Cortex of kidney (tissue), 1 donor: Measurements from ENCODE around the gene LRRC4C.

Experiments used
- DNase-seq: peaks from one replicate; lab custom pipeline; 2025; lab: John Stamatoyannopoulos, UW

Gene LRRC4C

DNA sequence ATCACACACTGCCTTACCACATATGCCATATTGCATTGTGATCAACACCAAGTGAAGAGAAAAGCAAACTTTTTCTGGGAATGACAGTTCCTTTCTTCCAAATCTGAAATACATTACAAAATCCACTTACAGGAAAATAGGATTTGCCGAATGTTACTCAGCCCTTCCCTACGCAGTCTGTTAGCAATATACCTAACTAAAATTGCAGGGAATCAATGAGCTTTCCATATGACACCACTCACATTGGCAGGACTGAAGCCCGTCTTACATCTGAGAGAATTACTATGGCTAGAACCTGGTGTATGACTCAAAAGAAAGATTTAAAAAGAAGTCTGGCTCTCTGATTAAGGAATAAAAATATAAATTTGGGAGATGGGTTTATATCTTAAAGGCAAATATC lies 136.0 kb downstream of the LRRC4C start:
- no peak for DNase-seq

DNA sequence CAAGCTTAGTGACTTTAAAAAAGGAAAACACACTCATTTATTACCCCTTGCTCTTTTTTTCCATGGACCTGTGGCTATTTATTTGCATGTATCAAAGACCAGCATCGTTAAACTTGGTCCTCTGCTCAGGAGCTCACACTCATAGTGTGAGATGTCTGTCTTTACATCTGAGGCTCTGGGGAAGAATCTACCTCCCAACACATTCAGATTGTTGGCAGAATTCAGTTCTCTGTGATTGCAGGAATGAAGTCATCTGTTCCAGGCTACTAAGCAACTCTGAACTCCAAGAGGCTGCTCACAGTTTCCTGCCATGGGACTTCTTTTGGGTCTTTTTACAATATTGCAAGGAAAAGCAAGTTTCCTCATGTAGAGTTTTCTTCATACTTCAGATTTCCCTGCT lies 138.8 kb downstream of the LRRC4C start:
- DNase-seq = no peak

DNA sequence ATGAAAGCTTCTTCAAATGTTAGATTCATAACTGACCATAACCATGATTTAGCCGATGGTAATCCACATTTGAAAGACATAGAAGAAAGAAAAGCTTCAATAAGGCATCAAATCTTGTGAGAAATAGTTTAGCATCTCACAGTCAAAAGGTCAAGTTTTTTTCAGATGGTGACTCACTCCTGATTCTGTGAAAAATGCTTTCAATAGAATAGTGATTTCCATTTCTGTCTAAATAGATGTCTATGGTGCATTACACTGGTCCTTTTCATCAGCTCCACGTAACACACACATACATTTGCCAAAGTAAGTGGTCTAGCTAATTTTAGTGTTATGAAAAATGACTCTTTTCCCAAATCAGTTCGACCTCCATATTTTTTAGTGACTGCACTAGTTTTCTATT lies 139.2 kb downstream of the LRRC4C start:
- no peak for DNase-seq

DNA sequence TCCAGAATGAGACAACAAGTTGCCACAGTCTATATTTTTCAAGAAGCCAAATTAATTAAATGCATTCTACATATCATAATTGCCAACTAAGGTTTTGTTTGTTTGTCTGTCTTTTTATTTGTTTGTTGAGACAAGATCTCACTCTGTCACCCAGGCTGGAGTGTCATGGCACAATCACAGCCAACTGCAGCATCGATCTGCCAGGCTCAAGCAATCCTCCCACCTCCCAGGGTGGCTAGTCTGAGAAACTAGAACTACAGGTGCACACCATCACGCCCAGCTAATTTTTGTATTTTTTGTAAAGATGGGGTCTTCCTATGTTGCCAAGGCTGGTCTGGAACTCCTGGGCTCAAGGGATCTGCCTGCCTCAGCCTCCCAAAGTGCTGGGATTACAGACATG lies 140.0 kb downstream of the LRRC4C start:
- DNase-seq = no peak

DNA sequence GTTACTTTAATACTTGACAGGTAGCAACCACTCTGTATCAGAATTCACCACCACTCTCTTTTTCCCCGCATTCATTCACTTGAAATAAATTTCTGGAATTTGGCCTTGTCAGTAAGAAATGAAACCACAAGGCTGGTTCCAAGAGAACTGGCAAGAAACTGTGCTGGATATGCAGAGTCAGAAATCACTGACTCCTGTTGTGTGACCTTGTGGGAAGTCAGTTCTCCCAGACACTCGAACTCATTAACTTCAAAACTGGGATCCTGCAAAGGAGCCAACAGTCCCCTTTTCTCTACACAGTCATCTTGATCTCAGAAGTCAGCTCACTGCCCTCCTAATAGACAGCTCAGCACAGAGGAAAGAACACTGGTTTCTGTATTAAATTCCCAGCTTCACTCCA lies 142.7 kb downstream of the LRRC4C start:
- DNase-seq = no peak

DNA sequence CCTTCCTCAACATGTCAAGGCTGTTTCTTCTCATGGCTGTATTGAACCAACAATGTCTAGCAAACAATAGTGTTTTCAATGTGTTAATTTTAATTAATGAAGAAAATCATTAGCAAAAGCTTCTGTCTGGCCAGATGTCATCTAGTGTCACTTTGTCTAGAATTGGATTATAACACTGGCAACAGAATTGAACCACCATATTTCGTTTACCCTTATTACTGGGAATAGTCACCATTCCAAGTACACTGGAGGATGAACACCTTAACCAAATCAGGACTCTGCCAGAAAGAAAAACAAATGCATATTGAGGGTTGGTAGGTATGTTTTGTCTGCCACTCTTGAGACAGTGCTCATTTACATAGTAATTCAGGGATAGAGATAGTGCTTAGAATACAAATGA lies 146.2 kb downstream of the LRRC4C start:
- no peak for DNase-seq

DNA sequence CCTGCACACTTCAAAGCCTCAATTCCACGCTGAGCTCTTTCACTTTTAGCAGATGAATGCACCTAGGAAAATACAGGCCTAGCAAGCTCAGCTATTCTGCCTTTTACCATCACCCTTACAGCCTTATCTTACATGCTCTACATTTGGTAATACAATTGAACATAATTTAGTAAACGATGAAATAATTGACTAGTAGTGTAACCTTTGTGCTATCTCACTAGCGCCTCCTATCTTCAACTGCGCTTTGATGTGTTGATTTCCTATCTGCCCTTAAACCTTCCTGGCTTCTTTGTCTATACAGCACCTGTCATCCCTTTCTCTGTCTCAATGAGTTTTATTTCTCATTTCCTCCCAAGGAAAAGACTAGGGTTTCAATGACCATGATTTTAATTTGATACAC lies 149.7 kb downstream of the LRRC4C start:
- DNase-seq = no peak

DNA sequence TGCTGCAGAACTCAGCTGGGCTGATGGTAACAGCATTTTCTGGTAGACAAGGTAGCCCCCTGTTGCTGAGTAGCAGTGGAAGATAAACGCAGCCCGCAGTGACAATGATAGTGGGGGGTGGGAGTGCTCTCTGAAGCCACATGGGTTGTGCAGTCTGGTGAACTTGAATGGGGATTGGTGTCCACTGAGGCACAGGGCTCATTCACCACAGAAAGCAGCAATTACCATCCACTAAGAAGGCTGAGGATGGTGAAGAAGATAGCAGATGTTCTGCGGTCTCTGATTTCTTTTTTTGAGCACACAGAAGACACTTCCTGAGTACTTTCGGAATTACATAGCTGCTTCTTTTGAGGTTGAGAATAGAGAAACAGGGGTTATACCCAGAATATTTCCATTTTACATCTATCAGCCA lies 150.3 kb downstream of the LRRC4C start:
- no peak for DNase-seq

DNA sequence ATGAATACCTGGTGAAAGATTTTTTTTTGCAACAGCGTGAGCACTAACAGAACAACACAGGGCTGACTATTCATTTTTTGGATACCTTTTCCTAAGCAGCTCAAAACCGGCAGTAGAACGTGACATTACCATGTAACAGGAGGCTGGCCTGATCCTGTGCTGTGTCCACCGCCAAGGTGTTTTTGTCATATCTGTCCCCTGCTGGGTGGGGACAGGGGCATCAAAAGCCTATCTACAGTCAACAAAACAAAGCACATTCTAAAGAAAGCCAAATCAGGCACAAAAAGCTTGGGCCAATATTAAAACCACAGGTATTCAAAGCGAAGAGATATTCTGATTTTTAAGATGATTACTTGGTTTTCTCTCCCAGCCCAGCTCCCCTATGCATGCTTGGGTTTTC lies 151.2 kb downstream of the LRRC4C start:
- DNase-seq = no peak

DNA sequence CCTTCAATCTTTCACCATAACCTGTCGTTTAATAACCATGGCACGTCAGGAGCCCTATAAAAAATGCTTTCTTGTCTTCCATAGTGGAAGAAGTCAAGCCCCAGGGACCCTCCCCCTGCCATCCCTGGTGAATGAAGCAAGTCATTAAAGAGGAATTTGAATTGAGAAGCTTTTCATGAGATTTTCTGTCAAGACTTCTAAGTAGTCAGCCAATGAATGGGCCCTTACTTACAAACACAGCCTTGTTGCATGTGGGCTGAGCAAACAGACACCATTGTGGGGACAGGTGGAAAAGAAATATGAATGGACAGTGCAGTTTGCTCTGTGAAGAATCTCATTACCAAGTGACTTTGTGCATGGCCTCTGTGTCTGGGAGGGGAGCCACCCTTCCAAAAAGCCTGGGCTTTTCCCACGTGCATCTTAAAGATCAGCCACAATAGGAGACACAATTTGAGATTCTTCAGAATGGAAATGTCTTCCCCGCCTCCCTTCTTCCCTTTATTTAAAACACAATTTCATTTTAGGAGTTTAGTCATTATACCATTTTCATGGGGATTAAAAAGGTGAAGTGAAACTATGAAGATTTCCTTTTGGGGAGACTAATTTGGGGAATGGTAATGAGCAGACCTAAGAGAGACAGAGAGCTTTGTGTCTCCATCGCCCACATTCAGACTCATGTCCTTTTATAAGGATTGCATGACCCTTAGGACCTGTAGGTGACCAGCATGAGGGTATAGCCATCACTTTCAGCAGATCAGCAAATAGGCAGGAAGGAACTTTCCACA lies 152.0 kb downstream of the LRRC4C start:
- no peak for DNase-seq

DNA sequence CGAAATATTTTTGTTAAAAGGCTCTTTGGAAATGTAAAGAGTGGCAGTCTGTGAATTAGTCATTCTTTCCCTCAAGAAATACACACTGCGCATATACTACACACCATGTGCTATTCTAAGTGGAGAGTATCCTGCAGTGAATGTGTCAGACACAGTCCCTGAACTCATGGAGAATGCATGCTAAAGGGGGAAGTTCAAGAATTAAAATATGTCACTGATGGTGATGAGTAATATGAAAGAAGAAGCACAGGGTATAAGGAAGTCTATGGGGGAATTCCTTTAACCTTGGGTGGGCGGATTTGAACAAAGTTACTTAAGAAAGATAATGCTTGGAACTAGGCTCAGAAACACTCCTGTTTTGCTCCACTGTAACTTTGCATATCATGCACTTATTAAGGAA lies 153.0 kb downstream of the LRRC4C start:
- no peak for DNase-seq

DNA sequence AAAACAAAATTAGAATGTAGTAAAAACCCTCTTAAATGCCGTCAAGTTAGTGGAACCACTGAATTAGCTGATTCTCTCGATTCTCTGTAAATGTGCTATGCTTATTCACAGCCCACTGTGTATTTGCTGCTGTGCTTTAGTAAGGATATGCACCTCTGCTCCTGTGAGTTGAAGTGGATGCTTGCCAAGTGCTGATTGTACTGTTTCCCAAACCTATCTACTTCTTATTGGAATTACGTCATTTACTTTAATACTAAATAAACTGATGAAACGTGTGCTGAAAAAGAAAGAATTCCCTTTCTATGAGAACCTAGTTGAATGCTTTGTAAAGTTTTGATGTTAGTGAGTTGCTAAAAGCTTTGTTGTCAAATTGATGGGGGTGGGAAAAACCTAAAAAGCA lies 158.4 kb downstream of the LRRC4C start:
- no peak for DNase-seq

DNA sequence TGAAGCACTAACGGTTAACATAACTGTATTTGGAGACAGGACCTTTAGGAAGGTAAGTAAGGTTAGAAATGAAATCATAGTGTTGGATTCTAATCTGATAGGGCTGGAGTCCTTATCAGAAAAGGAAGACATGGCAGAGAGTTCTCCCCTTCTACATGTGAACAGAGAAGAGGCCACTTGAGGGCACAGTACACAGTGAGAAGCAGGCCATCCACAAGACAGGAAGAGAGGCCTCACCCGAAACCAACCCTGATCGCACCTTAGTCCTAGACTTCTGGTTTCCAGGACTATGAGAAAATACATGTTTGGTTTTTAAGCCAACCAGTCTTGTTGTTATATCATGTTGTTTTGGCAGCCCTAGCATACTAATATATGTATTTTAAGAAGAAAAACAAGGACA lies 170.0 kb downstream of the LRRC4C start:
- DNase-seq = no peak

DNA sequence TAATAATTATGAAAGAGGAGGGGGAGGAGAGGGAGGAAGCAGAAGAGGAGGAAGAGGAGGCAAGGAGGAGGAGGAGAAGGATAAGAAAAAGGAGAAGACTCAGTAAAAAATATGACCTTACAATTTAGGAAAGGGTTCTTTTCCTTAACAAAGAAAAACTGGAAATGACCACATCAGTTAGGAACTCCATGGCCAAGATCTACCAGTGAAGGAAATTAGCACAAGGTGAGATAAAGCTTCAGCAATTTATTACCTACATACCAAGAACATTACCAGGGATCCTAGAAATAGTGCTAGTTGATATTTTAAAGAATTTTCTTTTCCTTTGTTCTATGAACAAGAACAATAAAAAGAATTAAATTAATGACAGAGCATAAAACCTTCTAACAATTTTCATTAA lies 172.7 kb downstream of the LRRC4C start:
- DNase-seq = no peak

DNA sequence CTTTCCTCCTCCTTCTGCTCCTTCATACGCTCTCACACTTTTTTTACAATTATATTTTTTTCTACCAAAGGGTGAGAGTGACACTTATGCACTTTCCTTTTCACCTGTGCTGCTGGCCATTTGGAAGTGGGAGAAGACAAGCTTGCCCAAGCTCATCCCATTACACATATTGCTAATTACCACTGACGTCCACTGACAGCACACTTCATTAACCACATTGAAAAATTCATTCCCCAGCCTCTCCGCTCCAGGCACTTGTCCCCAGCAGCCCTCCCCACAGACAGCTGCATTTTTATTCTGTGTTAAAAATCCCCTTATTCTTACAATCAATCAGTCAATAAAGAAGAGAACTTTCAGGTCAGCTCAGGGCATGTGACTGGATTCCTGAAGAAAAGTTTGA lies 175.1 kb downstream of the LRRC4C start:
- DNase-seq = no peak

DNA sequence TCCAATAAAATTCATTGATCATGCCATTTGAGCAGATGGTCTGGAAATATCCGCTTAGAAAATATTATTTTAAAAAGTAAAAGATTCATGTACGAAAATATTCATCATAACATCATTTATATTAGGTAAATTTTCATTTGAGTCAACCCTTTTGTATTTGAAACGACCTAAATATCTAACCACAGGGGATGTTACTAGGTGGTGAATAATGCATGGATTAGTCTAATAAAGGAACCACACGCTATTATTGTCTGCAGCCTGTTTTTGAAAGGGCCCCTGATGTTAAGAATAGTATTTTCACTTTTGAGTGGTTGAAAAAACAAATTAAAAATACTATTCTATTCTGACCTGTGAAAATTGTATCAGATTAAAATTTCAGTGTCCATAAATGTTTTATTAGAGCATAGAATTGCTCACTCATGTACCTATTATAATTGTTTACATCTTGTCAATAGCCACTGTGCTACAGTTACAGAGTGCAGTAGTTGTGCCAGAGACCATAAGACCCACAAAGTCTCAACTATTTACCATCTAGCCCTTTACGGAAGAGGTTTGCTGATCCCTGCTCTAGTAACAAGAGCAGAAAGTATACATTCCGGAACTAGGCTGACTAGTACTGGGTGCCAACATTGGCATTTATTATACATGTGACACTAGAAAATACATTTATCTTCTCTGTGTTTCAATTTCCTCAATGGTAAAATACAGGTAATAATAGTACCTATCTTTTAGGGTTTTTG lies 176.1 kb downstream of the LRRC4C start:
- DNase-seq = no peak

DNA sequence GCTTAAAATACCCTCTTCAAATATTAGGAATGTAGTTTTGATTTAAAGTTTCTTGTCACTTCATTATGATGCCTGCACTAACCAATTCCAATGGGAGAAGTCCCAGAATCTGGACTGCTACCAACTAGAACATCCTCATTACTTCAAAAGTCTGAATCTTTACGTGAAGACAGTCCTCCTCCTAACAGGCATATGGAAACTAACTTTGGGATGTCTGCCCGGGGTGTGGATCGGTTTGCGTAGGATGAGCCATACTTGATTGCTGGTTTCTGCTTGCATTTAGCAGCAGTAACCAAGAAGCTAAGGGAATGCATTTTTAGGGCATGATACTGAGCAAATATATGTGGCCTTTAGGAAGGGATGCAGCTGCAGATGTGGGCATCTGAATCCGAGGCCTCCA lies 177.1 kb downstream of the LRRC4C start:
- no peak for DNase-seq

DNA sequence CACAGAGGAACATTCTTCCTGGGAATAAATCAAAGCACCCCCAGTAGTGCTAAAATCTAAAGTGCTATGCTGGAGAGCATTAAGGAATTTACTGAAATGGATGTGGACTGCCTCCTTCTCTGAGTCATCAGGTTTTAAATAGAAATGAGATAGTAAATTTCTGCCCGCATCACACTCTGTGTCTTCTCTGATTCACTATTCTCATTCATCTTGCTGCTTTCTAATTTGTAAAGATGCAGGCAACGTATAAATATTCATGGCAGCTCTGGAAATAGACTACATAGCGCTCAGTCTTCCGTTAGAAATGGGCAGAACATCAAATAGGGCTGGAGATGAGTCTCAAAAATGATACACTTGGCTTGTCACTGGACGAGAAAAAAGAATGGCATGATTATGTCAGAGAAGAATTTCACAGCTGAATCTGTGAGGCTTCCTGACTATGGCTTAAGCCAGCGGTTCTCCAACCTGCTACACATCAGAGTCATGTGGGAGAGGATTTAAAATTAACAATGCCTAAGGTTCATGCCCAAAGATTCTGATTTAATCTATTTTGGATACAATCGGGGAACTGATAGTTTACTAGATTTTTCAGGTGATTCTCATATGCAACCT lies 178.2 kb downstream of the LRRC4C start:
- no peak for DNase-seq

DNA sequence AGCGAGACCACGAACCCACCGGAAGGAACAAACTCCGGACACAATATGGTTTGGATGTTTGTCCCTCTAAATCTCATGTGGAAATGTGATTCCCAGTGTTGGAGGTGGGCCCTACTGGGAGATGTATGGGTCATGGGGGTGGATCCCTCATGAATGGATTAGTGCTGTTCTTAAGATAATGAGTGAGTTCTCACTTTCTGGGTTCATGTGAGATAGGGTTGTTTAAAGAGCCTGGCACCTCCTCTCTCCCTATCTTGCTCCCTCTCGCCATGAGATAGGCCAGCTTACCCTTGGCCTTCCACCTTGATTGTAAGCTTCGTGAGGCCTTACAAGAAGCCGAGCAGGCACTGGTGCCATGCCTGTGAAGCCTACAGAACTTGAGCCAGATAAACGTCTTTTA lies 184.6 kb downstream of the LRRC4C start:
- DNase-seq = no peak

DNA sequence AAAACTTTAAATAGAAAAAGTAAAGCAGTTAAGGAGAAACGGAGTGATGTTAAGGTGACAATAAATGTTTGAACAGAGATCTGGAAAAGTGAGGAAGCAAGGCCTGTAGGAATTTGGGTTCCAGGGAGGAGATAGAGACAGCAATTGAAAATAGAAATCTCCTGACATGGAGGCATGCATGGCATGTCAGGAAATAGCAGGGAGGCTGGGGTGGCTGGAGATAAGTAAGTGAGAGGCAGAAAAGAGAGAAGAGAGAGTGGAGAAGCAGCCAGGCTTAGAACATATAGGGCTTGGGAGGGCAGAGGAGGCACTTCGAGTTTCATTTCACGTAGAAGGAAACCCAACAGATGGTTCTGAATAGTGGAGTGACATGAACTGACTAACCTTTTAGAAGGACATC lies 185.5 kb downstream of the LRRC4C start:
- no peak for DNase-seq

DNA sequence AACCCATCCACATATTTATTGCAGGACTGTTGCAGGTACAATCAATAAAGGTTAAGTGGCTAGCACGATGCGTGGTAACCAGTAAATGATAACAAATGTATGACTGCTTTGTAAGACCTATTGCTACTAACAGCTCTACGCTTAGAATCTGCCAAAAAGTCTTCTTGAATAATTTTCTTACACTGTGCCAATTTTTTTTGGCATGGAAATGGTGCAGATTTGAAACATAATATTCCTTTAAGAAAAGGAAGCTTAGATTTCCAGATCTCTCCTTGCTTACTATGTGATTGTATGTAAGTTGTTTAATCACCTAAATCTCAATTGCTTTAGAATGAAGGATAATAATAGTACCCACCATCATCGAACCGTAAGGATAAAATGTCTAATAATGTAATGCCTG lies 192.0 kb downstream of the LRRC4C start:
- DNase-seq = no peak

DNA sequence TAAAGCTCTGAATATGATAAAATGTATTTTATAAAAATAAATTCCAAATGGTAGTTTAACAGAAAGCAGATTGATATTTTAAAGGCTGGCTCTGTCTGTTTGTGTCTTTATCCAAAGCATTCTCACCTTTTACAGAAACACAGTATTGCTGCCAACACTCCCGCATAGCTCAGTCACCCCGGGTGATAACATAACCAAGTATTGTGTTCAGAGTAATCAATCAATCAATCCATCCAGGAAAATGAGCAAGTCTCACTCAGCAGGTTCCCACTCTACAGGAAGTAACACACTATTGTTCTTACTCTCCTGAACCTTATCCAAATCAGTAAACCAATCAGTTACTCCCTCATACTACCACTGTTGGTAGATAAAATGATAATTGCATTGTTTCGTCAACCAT lies 203.4 kb downstream of the LRRC4C start:
- DNase-seq = no peak

DNA sequence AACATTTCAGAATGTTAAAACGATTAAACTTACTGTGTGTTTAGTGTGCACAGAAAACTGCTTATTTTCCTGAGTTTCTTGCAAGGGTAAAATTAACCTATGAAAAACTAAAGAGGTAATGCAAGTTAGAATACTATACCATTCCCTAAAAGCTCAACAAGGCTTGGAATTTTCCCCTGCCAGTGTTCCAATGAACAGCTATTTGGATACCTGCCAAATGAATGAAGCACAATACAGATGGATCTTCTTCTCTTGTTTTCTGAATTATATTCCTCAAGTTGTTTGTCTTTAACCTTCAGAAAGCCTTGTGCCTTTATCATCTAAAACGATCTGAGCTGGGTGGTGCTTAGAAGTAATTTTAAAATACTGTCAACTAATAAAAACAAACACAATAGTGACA lies 204.5 kb downstream of the LRRC4C start:
- DNase-seq = no peak
